Measurements from ENCODE around the gene TOX2.

Gene TOX2

DNA sequence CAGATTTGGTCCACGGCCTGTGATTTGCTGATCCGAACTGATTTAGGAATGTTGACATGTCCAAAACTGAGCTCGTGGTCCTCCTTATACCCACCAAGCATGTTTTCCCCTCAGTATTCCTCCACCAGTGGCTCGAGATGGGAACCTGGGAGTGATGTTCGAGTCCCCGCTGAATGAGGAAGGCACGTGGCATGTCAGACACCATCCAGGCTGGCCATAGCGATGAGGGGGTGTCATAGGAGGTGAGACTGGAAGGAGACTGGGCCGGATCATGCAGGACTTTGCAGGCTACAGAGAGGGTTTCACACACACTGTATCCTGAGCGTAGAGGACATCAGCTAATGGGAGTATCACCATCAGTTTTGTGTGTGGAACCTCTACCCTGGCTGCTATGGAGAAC is 78.2 kb downstream of the TOX2 start (continued):
- no peak for TF ChIP-seq HIC1 (tag by site-specific recombination; IDR thresholded peaks at IDR 0.05)

GRCh38 chr20:43993560-43993959 is 78.9 kb downstream of the TOX2 start:
- no peaks in the 10 kb centered on the region for H3K9me3 ChIP-seq (ENCODE audit: control insufficient read depth, insufficient read depth, low read depth, low read length)
- no peaks in the 10 kb centered on the region for H3K4me1 ChIP-seq (ENCODE audit: control insufficient read depth, insufficient read depth, low read length)
- no peak overlapping the region for H3K27ac ChIP-seq (ENCODE audit: extremely low read depth, low read depth, low read length)
- H3K4me3 ChIP-seq (ENCODE audit: low read depth, low read length), result no peak overlapping the region
- TF ChIP-seq KLF8 (tag by site-specific recombination; IDR thresholded peaks at IDR 0.05), result no peak
- no peak for TF ChIP-seq ZSCAN18 (tag by site-specific recombination; IDR thresholded peaks at IDR 0.05)
- TF ChIP-seq, protein P1, sequence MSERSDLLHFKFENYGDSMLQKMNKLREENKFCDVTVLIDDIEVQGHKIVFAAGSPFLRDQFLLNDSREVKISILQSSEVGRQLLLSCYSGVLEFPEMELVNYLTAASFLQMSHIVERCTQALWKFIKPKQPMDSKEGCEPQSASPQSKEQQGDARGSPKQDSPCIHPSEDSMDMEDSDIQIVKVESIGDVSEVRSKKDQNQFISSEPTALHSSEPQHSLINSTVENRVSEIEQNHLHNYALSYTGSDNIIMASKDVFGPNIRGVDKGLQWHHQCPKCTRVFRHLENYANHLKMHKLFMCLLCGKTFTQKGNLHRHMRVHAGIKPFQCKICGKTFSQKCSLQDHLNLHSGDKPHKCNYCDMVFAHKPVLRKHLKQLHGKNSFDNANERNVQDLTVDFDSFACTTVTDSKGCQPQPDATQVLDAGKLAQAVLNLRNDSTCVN (tag by site-specific recombination; optimal IDR thresholded peaks at IDR 0.05), result no peak
- TF ChIP-seq ZBTB44 (tag by site-specific recombination; IDR thresholded peaks at IDR 0.05), result peak; percentile 42
- no peak for TF ChIP-seq ZNF274 (IDR thresholded peaks at IDR 0.05; ENCODE audit: low read length)
- no peak for TF ChIP-seq ZNF274 (tag by site-specific recombination; IDR thresholded peaks at IDR 0.05; ENCODE audit: borderline replicate concordance)
- no peak for TF ChIP-seq ZNF510 (tag by site-specific recombination; IDR thresholded peaks at IDR 0.05; ENCODE audit: insufficient replicate concordance)
- no peak for TF ChIP-seq ZNF843 (tag by site-specific recombination; IDR thresholded peaks at IDR 0.05)
- no peak for TF ChIP-seq KLF1 (tag by site-specific recombination; IDR thresholded peaks at IDR 0.05)
- H3K36me3 ChIP-seq (ENCODE audit: control insufficient read depth in 2 of 2, insufficient read depth in 1 of 2, low read length in 2 of 2), result no peaks in the 10 kb centered on the region
- POLR2A ChIA-PET, result no interaction called here
- CTCF ChIA-PET, result interaction anchor here (0.9 to 1.7 kb wide), 2 partner anchors 10 to 87 kb away, joined by 3 to 5 read pairs; no protein-coding TSS in a partner anchor

DNA sequence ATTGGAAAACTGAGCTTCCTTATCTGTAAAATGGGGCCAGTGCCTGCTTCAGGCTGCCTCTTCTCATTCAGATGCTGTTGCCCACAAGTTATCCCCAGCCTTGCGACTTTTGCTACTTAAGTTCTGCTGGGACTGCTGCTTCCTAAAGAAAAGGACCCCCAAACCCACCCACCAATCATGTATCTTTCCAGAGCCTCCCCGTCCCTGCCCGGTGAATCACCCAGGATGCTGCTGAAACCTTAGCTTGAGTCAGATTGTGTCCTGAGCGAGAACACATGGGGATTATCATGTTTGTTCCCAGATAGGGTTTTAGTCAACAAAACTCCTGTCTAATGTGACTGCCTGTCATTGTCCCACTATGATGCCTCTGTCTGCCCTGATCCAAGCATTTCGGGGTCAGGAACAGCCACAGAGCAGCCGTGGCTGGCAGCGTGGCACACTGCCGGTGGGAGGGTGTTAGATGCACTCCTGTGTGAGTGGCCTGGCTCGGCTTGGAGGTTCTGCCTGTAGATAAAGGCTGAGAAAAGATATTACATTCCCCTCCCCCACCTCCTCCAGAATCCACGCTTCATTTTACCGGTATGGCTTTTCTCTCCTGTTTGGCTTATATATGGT is 79.9 kb downstream of the TOX2 start:
- Histone ChIP-seq H3K27ac (ENCODE audit: extremely low read depth, low read depth, low read length) (no peak overlapping the region), H3K4me3 (ENCODE audit: low read depth, low read length) (no peak overlapping the region), H3K36me3 (ENCODE audit: control insufficient read depth in 2 of 2, insufficient read depth in 1 of 2, low read length in 2 of 2) (no peaks in the 10 kb centered on the region), H3K4me1 (ENCODE audit: control insufficient read depth, insufficient read depth, low read length) (no peaks in the 10 kb centered on the region), H3K9me3 (ENCODE audit: control insufficient read depth, insufficient read depth, low read depth, low read length) (no peaks in the 10 kb centered on the region)
- POLR2A ChIA-PET, result no interaction called here
- CTCF ChIA-PET, result interaction anchor here (0.5 to 1.3 kb wide), 4 partner anchors 9 to 71 kb away, joined by 3 to 5 read pairs (median 4); no protein-coding TSS in a partner anchor
- TF ChIP-seq BCL6B (tag by site-specific recombination; IDR thresholded peaks at IDR 0.05) (no peak), ZNF214 (tag by site-specific recombination; IDR thresholded peaks at IDR 0.05; ENCODE audit: borderline replicate concordance) (no peak), ZXDB (tag by site-specific recombination; IDR thresholded peaks at IDR 0.05) (no peak), ZNF248 (tag by site-specific recombination; IDR thresholded peaks at IDR 0.05) (no peak), ZNF664 (tag by site-specific recombination; IDR thresholded peaks at IDR 0.05) (no peak)
- TF ChIP-seq, protein P2, sequence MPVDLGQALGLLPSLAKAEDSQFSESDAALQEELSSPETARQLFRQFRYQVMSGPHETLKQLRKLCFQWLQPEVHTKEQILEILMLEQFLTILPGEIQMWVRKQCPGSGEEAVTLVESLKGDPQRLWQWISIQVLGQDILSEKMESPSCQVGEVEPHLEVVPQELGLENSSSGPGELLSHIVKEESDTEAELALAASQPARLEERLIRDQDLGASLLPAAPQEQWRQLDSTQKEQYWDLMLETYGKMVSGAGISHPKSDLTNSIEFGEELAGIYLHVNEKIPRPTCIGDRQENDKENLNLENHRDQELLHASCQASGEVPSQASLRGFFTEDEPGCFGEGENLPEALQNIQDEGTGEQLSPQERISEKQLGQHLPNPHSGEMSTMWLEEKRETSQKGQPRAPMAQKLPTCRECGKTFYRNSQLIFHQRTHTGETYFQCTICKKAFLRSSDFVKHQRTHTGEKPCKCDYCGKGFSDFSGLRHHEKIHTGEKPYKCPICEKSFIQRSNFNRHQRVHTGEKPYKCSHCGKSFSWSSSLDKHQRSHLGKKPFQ (tag by site-specific recombination; IDR thresholded peaks at IDR 0.05), result no peak

Measured in HEK293 (cell line).